PFSK-1 (cell line): Measurements from ENCODE around the gene STKLD1.

Experiments
- FOXP2 ChIP-seq: optimal IDR thresholded peaks from 2 replicates; pipeline ENCODE3; 2011; ENCODE audit warnings: borderline replicate concordance, control low read depth, inconsistent platforms; ENCODE audit not compliant: insufficient read depth; ENCODE audit errors: extremely low read length, extremely low read depth
- POLR2AphosphoS5 ChIP-seq: IDR thresholded peaks from 2 replicates; pipeline ENCODE4 v1.6.1; 2012; ENCODE audit warnings: low read depth, mild to moderate bottlenecking, control low read depth, low read length, moderate library complexity
- SIN3A ChIP-seq: IDR thresholded peaks from 2 replicates; pipeline ENCODE4 v1.6.1; 2012; ENCODE audit warnings: mild to moderate bottlenecking, low read length, moderate library complexity, borderline replicate concordance; ENCODE audit not compliant: insufficient read depth
- TAF1 ChIP-seq: IDR thresholded peaks from 2 replicates; pipeline ENCODE4 v1.6.1; 2012; ENCODE audit warnings: low read length, control low read depth, borderline replicate concordance; ENCODE audit not compliant: insufficient read depth
- TF ChIP-seq, protein P1 (sequence below), 2 experiments: IDR thresholded peaks; 2 replicates each; pipeline versions ENCODE4 v1.6.1 to v1.8.0; 2011 to 2012; ENCODE audit warnings: low read depth in 2 of 2, low read length in 2 of 2, control low read depth in 1 of 2, inconsistent platforms in 1 of 2, mild to moderate bottlenecking in 1 of 2, moderate library complexity in 1 of 2; ENCODE audit not compliant: insufficient read depth in 1 of 2

STKLD1 gene

DNA sequence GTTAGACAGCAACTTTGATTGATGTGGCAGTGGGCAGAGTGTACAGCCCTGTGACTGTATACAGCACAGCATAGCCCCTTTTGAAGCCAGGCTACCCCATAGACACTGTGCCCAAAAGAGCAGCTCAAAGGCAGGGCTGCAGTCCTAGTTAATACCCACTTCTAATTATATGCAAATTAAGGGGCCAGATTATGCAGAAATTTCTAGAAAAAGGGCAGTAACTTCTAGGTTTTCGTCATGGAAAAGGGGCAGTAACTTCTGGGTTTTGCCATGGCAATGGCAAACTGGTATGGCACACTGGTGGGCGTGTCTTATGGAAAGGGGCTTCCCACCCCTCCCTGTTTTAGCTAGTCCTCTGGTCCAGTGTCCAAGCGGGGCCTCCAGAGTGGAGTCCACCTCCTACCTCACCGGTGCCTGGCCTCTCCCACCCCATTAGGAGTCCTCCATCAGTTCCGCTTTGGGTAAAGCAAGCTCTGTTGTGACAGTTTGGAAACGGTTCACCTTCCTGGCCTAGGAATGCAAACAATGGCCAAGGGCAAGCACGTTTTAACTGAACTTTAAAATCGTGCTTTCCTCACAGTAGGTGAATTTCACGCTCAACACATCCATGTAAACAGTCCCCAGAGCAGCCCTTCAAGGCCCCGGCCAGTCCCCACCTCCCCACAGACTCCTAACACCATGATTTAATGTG, 51.6 kb downstream of the STKLD1 start:
- TF ChIP-seq TAF1 (no peak), POLR2AphosphoS5 (no peak), SIN3A (no peak), FOXP2 (no peak)
- TF ChIP-seq, protein P1, sequence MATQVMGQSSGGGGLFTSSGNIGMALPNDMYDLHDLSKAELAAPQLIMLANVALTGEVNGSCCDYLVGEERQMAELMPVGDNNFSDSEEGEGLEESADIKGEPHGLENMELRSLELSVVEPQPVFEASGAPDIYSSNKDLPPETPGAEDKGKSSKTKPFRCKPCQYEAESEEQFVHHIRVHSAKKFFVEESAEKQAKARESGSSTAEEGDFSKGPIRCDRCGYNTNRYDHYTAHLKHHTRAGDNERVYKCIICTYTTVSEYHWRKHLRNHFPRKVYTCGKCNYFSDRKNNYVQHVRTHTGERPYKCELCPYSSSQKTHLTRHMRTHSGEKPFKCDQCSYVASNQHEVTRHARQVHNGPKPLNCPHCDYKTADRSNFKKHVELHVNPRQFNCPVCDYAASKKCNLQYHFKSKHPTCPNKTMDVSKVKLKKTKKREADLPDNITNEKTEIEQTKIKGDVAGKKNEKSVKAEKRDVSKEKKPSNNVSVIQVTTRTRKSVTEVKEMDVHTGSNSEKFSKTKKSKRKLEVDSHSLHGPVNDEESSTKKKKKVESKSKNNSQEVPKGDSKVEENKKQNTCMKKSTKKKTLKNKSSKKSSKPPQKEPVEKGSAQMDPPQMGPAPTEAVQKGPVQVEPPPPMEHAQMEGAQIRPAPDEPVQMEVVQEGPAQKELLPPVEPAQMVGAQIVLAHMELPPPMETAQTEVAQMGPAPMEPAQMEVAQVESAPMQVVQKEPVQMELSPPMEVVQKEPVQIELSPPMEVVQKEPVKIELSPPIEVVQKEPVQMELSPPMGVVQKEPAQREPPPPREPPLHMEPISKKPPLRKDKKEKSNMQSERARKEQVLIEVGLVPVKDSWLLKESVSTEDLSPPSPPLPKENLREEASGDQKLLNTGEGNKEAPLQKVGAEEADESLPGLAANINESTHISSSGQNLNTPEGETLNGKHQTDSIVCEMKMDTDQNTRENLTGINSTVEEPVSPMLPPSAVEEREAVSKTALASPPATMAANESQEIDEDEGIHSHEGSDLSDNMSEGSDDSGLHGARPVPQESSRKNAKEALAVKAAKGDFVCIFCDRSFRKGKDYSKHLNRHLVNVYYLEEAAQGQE (IDR thresholded peaks at IDR 0.05; ENCODE audit: insufficient read depth in 1 of 2, low read depth in 2 of 2, low read length in 2 of 2) = no peak

DNA sequence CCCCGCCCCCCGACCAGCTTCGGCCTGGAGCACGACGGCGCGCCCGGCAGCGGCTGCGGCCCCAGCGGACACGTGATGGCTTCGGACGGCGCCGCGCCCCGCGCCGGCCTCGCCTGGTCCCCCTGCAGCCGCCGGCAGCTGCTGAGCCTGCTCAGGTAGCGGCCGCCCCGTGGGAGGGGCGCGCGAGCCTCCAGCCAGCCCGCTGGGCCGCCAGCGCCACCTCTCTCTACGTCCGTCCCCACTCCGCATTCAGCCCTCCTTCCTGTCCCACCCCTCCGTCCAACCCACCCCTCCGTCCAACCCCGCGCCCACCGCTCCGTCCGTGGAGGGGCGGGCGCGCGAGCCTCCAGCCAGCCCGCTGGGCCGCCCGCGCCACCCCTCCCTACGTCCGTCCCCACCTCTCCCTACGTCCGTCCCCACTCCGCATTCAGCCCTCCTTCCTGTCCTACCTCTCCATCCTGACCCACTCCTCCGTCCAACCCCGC, 52.5 kb downstream of the STKLD1 start:
- no peak for TF ChIP-seq FOXP2
- TF ChIP-seq TAF1 = no peak
- TF ChIP-seq, protein P1 (IDR thresholded peaks at IDR 0.05; ENCODE audit: insufficient read depth in 1 of 2, low read depth in 2 of 2, low read length in 2 of 2) = no peak
- no peak for TF ChIP-seq POLR2AphosphoS5
- TF ChIP-seq SIN3A = no peak

DNA sequence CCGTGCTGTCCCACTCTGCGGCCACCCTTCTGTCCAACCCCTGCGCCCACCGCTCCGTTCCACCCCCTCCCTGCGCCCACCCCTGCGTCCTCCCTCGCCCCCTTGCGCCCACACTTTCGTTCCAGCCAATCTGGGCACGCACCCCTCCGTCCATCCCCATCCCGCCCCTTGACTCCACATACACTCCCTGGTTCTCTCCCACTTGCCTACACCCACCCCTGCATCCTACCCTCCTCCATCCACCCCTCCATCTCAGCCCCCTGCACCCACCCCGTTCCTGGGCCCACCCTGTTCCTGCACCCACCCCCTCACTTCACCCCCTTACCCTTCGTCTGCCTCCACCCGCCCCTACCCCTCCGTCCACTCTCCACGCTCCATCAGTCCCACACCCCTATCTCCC, 53.0 kb downstream of the STKLD1 start:
- TF ChIP-seq SIN3A (no peak), POLR2AphosphoS5 (no peak), TAF1 (no peak), FOXP2 (no peak)
- TF ChIP-seq, protein P1 (IDR thresholded peaks at IDR 0.05; ENCODE audit: insufficient read depth in 1 of 2, low read depth in 2 of 2, low read length in 2 of 2) = no peak

DNA sequence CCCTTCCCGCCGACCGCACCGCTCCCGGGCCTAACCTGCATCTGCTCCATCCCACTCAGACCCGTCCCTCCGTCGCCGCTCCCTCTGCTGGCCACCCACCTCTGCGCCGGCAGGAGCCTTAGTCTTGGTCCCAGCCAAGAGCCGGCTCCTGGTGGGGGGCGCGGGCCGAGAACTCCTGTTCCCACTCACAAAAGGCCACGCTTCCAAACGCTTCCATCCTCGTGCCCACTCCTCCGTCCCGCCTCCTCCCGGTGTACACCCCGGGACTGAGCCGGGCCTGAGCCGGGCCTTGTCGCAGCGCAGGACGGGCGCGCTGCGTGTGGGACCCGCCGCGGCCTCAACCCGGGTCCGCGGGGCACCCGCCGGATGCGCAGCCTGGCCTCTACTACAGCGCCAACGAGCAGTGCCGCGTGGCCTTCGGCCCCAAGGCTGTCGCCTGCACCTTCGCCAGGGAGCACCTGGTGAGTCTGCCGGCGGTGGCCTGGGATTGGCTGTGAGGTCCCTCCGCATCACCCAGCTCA, 53.5 kb downstream of the STKLD1 start:
- TF ChIP-seq FOXP2 (no peak), POLR2AphosphoS5 (no peak), TAF1 (no peak), SIN3A (no peak)
- TF ChIP-seq, protein P1 (IDR thresholded peaks at IDR 0.05; ENCODE audit: insufficient read depth in 1 of 2, low read depth in 2 of 2, low read length in 2 of 2) = no peak

DNA sequence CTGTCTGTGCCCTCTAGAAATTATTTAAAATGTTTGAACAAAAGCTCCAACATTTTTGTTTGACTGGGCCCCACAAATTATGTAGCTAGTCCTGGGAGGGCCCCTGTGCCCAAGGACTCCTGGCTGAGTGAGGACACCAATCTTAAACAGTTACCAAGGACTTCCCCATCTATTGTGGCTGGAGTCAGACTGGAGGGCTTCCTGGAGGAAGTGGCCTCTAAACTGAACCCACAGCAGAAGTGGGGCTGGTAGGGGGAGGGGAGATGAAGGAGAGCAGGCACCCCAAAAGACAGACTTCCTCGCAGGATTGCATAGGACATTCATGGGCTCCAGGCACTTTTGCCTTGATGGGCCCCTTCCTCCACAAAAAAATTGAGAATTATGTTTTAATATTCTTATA, 54.1 kb downstream of the STKLD1 start:
- TF ChIP-seq FOXP2 (no peak), SIN3A (no peak), POLR2AphosphoS5 (no peak), TAF1 (no peak)
- TF ChIP-seq, protein P1 (IDR thresholded peaks at IDR 0.05; ENCODE audit: insufficient read depth in 1 of 2, low read depth in 2 of 2, low read length in 2 of 2) = no peak
